RWPE1 (cell line): Measurements from ENCODE around the gene TWSG1.

Experiments used
- CTCF ChIA-PET: fragments of 350-600 bp; sonication (Branson Sonifier 250); formaldehyde crosslinking; extraction: SDS; loops from one replicate; lab custom pipeline; 2021; lab: Yijun Ruan, JAX
- POLR2A ChIA-PET: fragments of 400-600 bp; formaldehyde crosslinking; extraction: SDS; loops from one replicate; lab custom pipeline; 2020; ENCODE audit warnings: antibody characterized with exemption; ENCODE audit not compliant: low non-redundant PET; lab: Yijun Ruan, JAX
- DNase-seq: peaks from one replicate; pipeline ENCODE4 v3.0.0; 2012; ENCODE audit warnings: low spot score
- H3K27ac ChIP-seq: fragments of 450-650 bp; 2 replicates; pipeline ENCODE4 v1.5.1; 2017
- CTCF ChIP-seq: fragments of 450-650 bp; conservative IDR thresholded peaks from 2 replicates; pipeline ENCODE4 v1.5.1; 2017; ENCODE audit warnings: low read depth, mild to moderate bottlenecking

The TWSG1 gene

GRCh38 chr18:9334329-9334972, at the start of gene TWSG1:
TWSG1 (plus strand) TSS chr18:9334773; CDS start chr18:9337230, 2,457 bp downstream.
- DNase-seq: peak; percentile 96
- ChIA-PET CTCF (interaction anchor here (0.6 to 2.3 kb wide), 8 partner anchors 12 to 313 kb away, joined by 3 to 9 read pairs (median 4); no protein-coding TSS in a partner anchor), POLR2A (no interaction called here)
- peak within 1 kb of the TSS; percentile 79 for H3K27ac ChIP-seq
- peak; percentile 41 for TF ChIP-seq CTCF

GRCh38 chr18:9285604-9286003, 49.0 kb upstream of the TWSG1 start:
- POLR2A ChIA-PET: no interaction called here
- no peak overlapping the region for H3K27ac ChIP-seq
- TF ChIP-seq CTCF: no peak
- CTCF ChIA-PET: no interaction called here
- DNase-seq: no peak

GRCh38 chr18:9287036-9287435, 47.5 kb upstream of the TWSG1 start:
- ChIA-PET CTCF (no interaction called here), POLR2A (no interaction called here)
- H3K27ac ChIP-seq: no peak overlapping the region
- peak; percentile 21 for DNase-seq
- TF ChIP-seq CTCF: no peak

GRCh38 chr18:9289698-9290097, 44.9 kb upstream of the TWSG1 start:
- no peak for TF ChIP-seq CTCF
- H3K27ac ChIP-seq: no peak overlapping the region
- POLR2A ChIA-PET: no interaction called here
- DNase-seq: no peak
- CTCF ChIA-PET: interaction anchor here (0.6 kb wide), 1 partner anchor 188 kb away, joined by 4 read pairs; no protein-coding TSS in a partner anchor

- POLR2A ChIA-PET: no interaction called here
- no peak overlapping the region for H3K27ac ChIP-seq
- no peak for TF ChIP-seq CTCF
- CTCF ChIA-PET: no interaction called here
- DNase-seq: no peak
Observed at GRCh38 chr18:9290156-9290555, 44.4 kb upstream of the TWSG1 start.

- no peak for DNase-seq
- no peak overlapping the region for H3K27ac ChIP-seq
- TF ChIP-seq CTCF: no peak
- POLR2A ChIA-PET: no interaction called here
- CTCF ChIA-PET: no interaction called here
Observed at GRCh38 chr18:9292047-9292446, 42.5 kb upstream of the TWSG1 start.
